Stimulated activated CD4-positive, alpha-beta T cell treated with anti-CD3 and anti-CD28 coated beads, Interleukin-1b, Interleukin-23, amount 100 ng/mL, for 1 hour (primary cell): ENCODE data around the gene NTN5.
"Not testable (repeated sequence)": the region's sequence is repeated elsewhere in the genome, so short reads cannot be mapped to it uniquely, and the experiment has no call there.

Experiments used
- DNase-seq, 2 donors: peaks; one replicate each; pipeline ENCODE4 v3.0.0-alpha.2; 2020; ENCODE audit warnings: low read depth in 2 of 2

Gene NTN5

GRCh38 chr19:48672994-48673393, at the start of gene NTN5:
TSS of gene NTN5 (minus strand) at chr19:48673017. CDS start at chr19:48670986, 2,031 bp downstream.
- no peak for DNase-seq

DNA sequence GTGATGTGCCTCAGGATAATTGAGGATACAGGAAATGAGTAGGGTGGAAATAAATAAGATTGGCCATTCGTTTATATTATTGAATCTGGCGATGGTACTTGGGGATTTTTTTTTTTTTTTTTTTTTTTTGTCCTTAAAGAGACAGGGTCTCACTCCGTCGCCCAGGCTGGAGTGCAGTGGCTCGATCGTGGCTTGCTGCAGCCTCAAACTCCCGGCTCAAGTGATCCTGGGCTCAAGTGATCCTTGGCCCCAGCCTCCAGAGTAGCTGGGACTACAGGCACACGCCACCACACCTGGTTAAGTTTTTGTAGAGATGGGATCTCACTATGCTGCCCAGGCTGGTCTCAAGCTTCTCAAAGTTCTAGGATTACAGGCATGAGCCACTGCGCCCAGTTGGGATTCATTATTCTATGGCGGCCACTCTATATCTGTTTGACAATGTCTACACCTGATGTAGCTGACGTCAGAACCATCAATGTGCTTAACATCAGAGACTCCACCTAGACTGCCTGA, 49.4 kb upstream of the NTN5 start:
- DNase-seq: no peak

GRCh38 chr19:48720613-48721296, 47.9 kb upstream of the NTN5 start:
- peak; percentile 71 to 74 for DNase-seq

GRCh38 chr19:48720251-48720612, 47.4 kb upstream of the NTN5 start:
- no peak for DNase-seq

GRCh38 chr19:48719263-48720171, 46.7 kb upstream of the NTN5 start, which contains the start of gene MAMSTR:
TSS of gene MAMSTR (minus strand) at chr19:48719725. CDS start at chr19:48719031, 694 bp downstream.
- no peak for DNase-seq

DNA sequence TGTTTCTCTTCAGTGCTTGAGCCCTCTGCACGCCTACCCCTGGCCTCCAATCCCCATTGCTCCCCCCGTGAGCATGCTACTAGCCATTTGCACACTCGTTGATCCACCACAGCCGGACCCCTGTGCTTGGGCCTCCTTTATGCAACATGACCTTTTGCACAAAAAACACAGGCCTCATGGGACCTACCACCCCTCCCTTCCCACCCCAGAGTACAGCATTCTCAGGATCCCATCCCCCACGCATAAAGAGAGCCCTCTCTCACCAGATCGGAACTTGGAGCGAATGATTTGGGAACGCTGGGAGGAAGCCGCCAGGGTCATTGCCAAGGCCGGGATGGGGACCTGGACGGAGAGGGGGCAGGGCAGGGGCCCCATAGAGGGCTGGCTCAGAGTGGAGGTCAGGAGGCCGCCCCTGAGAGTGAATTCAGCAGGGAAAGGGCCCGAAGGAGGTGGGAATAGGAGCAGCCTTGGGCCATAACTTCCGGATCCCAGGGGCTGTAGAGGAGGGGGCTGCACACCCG, 46.0 kb upstream of the NTN5 start:
- no peak for DNase-seq

DNA sequence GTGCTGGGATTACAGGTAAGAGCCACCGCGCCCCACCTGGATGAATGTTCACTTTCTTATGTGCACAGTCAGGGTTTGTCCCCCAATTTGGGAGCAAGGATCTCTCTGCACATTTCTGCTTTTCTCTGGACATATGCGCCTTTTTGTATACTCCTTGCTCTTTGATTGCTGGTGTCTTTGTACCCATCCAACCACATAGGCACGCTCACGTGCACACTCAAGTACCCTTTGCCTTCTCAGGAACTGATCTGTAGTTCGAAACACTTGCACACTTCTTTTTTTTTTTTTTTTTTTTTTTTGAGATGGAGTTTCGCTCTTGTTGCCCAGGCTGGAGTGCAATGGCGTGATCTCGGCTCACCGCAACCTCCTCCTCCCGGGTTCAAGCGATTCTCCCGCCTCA, 45.3 kb upstream of the NTN5 start:
- DNase-seq: not testable (repeated sequence)

DNA sequence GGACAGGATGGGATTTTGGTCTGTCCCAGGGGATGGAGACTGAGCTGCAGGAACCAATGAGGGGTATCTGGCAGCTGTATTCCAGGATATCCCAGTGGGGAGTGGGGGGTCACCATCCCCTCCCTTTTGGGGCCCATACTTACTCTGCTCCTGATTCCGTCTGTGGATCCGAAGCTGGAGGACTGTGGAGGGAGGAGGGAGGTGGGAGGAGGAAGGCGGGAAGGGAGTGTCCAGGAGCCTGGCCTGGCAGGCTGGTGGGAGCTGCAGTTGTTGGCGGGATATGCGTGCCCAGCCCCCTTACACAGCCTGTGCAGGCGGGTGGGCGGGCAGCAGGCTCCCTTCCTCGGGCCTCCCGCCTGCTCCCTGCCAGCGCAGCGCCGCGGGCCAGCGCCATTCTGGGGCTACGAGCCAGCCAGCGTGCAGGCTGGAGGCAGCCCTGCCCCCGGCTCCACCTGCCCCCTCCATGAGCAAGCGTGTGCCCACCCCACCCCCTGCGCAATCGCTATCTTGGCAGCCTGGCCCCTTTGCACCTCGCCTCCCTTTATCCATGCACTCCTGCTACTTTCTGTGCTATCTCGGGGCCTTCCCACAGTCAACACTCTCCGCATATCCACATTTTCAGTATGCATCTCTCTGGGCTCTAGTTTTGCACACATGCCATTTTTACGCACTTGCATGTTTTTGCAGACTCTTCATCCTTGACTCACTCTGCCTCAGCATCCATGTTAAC, 43.9 kb upstream of the NTN5 start:
- DNase-seq: no peak

DNA sequence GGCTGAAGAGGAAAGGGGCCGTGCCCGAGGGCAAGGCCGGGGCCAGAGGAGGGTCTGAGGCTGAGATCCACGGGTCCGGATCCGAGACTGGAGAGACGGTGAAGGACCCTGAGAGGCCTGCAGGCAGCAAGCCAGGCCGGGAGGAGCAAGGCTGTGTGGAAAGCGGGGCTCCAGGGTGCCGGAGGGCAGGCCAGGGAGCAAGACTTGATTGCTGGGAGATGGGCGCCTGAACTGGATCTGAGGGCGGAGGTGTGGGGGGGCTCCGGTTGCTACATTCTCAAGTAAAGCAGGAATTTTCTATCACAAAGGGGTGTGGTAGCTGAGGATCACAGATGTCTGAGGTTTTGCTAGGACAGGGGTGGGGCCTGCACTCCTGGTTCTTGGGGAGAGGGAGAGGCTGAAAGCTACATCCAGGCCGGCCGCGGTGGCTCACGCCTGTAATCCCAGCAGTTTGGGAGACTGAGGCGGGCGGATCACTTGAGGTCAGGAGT, 42.9 kb upstream of the NTN5 start:
- DNase-seq: no peak

GRCh38 chr19:48714759-48715675, 42.2 kb upstream of the NTN5 start:
- no peak for DNase-seq

DNA sequence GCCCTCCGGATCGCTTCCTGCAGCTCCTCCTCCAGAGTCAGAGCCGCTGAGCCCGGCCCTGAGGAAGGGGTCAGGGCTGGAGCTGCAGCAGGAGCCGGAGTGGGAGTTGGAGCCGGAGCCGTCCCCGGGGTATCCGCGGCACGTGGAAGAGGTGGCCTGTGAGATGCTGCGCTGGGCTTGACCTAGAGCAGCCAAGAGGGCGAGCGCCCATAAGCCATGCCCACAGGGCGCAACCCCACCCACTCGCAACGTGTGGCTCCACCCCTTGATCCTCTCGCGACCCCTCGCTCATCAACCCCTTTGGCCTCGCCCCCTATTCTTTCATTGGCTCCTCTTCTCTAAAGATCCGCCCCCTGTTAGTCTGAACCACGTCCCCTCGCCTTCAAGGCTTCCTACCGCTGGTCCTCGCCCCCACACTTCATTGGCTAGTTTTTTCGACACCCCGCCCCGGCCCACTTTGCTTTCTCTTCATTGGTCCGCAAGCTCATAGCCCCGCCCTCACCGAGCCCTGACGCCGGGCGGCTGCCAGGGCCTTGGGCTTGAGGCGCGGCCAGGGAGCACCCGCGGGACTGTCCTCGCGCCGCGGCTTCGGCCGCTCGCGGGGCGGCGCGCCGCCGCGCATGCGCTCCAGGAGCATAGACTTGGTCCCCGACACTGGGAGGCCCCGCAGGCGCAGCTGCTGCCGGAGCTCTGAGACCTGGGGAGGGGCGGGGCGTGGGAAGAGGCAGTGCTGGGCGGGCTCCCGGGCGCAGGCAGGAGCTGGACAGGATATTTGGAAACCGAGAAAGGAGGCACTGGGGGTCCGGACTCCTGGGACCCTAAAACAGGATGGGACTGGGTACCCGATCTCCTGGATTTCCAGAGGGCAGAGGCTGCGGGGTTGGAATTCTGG, 41.3 kb upstream of the NTN5 start:
- DNase-seq: peak; percentile 92 to 94

DNA sequence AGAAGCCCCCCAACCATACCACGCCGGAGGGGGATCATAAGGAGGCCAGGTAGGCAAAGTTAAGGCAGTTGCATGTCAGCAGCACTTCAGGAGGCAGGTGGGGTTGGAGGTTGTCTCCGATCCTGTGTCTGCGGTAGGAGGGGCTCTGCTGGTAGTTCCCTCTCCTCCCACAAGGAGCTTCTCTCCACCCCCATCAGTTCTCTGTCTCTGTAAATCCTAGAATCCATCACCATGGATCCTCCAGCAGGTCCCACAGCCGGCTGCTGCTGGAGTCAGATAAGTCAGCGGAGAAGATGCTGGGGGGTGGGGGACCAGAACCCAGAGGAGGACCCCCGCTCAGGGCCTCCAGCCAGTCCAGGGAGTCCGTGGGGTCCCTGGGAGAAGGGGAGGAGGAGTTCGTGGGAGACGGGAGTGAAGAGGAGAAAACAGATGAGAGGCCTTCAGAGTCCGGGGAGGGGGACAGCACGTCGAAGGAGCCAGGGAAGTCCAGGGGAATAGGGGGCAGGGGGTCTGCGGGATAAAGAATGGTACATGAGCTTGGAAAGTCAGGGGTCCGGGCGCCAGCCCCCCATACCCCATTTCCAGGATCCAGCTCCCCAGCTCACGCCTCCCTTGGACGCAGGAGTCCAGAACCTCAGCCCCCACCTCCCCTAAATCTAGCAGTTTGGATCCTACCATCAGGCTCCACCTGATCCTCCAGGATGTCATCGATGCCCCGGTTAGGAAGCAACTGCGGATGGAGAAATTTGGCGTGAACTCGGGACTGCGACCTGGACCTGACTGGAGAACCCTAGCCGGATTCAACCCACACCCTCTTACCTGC, 40.4 kb upstream of the NTN5 start:
- DNase-seq: no peak

GRCh38 chr19:48711106-48711662, 38.4 kb upstream of the NTN5 start:
- no peak for DNase-seq

DNA sequence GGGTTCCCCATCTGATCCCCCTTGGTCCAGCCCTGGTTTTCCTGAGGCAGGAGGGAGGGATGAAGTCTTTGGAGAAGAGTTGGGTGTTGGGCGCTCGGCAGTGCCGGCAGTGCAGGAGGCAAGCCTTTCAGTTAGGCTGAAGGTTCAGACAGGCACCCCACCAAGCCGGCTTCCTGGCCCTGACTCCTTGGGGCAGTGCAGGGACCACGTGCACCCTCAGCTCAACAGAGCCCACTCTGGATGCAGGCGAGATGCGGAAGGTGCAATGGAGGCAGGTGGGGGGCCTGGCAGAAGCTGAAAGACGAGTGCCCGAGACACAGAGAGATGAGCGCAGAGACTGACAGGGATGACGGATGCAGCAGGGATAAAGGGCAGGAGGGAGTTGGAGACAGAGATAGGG, 35.7 kb upstream of the NTN5 start:
- DNase-seq: no peak

DNA sequence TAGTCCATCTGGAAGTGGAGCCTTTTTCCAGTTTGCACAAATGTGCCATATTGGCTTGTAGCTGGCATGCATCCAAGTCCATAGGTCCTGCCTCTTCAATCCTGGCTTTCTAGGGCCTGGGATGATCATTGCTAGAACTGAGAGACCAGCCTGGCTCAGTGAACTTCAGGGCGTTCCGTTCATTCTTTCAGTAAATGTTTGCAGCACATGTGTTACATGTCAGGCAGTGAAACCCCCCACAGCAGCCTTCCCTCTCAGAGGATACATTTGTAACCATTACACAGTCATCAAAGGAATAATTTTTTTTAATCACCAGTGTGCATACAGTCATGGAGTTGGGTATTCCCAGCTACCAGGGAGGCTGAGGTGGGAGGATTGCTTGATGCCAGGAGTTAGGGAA, 32.6 kb upstream of the NTN5 start:
- DNase-seq: no peak

DNA sequence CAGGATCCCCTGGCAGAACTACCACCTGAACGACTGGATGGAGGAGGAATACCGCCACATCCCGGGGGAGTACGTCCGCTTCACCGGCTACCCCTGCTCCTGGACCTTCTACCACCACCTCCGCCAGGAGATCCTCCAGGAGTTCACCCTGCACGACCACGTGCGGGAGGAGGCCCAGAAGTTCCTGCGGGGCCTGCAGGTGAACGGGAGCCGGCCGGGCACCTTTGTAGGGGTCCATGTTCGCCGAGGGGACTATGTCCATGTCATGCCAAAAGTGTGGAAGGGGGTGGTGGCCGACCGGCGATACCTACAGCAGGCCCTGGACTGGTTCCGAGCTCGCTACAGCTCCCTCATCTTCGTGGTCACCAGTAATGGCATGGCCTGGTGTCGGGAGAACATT, 30.5 kb upstream of the NTN5 start:
- DNase-seq: no peak

- DNase-seq: no peak
These were observed 29.9 kb upstream of the NTN5 start for GRCh38 chr19:48702701-48703100.

DNA sequence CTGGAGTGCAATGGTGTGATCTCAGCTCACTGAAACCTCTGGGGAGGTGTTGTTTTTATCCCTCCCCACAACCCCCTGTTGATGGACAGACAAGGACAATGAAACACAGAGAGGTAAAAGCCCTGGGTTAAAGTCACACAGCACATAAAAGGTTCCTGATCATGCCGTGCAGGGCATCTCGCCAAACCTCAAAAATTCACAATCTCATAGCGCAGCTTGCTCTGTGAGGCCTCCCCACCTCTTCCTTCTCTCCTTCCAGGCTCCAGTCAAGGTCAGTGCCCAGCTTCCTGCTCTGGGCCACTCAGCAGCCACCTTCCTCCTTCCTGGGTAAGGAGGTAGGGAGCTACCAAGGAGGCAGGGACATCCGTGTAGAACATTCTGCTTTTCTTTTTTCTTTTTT, 25.2 kb upstream of the NTN5 start:
- no peak for DNase-seq
